Measurements from ENCODE around the gene DCP1B.

The DCP1B gene

DNA sequence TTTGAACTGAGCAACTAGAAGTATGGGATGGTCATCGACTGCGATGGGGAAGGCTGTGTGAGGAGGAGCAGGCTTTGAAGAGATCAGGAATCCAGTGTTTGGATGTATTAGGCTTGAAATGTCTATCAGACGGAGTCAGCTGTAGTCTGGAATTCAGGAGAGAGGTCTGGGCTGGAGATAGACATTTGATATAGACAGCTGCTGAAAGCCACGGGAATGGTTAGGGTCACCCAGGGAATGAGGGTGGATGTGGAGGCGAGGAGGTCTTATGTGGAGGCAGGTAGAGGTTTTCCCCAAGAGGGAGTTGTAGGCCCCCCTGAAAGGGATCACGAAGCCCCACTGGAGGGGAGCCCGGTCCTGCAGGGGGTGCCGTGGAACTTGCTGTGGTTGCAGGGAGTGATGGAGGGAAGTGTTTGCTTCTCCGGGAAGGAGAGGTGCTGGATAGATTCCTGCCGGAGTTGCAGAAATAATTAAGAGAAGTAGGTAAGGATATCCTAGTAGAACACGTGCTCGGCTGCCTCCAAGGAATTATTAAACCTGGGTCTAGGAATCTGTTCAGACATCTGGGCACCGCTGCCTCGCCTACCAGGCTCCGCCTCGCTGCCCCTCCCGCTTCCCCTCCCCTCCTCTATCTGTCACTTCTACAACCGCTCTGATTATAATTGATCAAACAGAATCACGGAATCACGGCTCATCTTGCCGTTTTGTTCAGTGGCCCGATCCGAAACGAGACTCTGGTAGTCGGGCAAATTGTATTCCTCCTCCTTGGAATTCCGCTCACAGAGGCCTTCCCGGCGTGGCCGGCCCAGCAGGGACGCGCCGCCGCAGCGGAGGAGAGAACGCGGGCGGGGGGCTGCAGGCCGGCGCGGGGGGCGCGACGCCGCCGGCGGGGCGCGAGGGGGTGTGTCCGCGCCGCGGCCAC, 47.7 kb upstream of the DCP1B start:
- Histone ChIP-seq H3K27me3 (ENCODE audit: insufficient read depth, low read depth) (peaks cover 4% of the 10 kb centered on the region; the same call in 1 of the 2 replicates), H3K79me2 (ENCODE audit: insufficient read depth, low read depth) (no peaks in the 10 kb centered on the region), H3K36me3 (ENCODE audit: insufficient read depth) (no peaks in the 10 kb centered on the region), H2AFZ (ENCODE audit: low read depth) (no peak overlapping the region), H3K4me3 (IDR thresholded peaks at IDR 0.05; ENCODE audit: insufficient read depth, low read depth, low read length) (no peak overlapping the region), H3K4me1 (ENCODE audit: low read depth, poor library complexity, severe bottlenecking) (no peaks in the 10 kb centered on the region), H4K20me1 (ENCODE audit: insufficient read depth) (no peaks in the 10 kb centered on the region), H3K27ac (no peak overlapping the region), H3K9ac (no peak overlapping the region), H3K4me2 (no peak overlapping the region)
- TF ChIP-seq, protein P1, sequence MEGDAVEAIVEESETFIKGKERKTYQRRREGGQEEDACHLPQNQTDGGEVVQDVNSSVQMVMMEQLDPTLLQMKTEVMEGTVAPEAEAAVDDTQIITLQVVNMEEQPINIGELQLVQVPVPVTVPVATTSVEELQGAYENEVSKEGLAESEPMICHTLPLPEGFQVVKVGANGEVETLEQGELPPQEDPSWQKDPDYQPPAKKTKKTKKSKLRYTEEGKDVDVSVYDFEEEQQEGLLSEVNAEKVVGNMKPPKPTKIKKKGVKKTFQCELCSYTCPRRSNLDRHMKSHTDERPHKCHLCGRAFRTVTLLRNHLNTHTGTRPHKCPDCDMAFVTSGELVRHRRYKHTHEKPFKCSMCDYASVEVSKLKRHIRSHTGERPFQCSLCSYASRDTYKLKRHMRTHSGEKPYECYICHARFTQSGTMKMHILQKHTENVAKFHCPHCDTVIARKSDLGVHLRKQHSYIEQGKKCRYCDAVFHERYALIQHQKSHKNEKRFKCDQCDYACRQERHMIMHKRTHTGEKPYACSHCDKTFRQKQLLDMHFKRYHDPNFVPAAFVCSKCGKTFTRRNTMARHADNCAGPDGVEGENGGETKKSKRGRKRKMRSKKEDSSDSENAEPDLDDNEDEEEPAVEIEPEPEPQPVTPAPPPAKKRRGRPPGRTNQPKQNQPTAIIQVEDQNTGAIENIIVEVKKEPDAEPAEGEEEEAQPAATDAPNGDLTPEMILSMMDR (conservative IDR thresholded peaks at IDR 0.05; ENCODE audit: low read depth, low read length): no peak

DNA sequence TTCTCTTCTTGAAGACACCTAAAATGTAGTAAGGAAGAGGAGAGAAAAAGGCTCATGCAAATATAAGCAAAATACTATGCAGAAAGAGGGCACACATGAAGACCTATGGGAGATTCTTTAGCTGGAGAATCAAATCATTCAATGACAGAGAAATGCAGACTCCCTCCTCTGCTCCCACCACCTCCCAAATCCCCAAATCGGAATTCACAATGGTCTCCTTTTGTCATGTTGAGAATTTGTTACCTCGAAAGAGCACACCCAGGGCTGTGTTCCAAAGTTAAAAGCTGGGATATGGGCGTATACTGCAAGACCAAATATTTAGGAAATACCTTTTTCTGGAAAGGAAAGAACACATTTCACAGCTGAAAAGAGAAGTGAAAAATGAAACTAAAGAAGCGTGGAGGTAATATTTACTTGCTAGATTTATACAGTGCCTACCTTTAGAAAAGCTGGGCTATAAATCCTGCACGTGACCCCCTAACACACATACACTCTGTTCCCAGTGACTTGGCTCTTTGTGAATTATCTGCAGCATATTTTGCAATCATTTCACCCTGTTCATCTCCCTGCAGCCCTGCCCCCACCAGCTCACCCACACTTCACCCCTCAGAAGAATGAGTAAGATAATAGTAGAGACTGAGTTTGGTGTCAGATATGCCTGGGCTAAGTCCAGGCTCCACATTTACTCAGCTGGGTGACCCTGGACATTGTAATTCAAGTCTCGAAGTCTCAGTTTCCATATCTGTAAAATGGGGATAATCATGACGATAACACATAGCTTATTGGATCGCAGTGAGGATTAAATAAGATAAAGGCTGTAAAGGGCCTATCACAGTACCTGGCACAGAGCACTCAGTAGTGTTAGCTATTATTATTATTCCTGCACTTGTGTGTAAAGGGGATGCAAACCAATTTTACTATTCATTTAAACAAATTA, 45.6 kb upstream of the DCP1B start:
- no peak overlapping the region for H3K4me2 ChIP-seq
- H3K4me1 ChIP-seq (ENCODE audit: low read depth, poor library complexity, severe bottlenecking): no peaks in the 10 kb centered on the region
- H4K20me1 ChIP-seq (ENCODE audit: insufficient read depth): no peaks in the 10 kb centered on the region
- no peak overlapping the region for H3K9ac ChIP-seq
- TF ChIP-seq, protein P1 (conservative IDR thresholded peaks at IDR 0.05; ENCODE audit: low read depth, low read length): no peak
- no peak overlapping the region for H3K4me3 ChIP-seq (IDR thresholded peaks at IDR 0.05; ENCODE audit: insufficient read depth, low read depth, low read length)
- H3K27ac ChIP-seq: no peak overlapping the region
- no peaks in the 10 kb centered on the region for H3K79me2 ChIP-seq (ENCODE audit: insufficient read depth, low read depth)
- H3K36me3 ChIP-seq (ENCODE audit: insufficient read depth): no peaks in the 10 kb centered on the region
- peaks cover 4% of the 10 kb centered on the region; the same call in 1 of the 2 replicates for H3K27me3 ChIP-seq (ENCODE audit: insufficient read depth, low read depth)
- no peak overlapping the region for H2AFZ ChIP-seq (ENCODE audit: low read depth)

DNA sequence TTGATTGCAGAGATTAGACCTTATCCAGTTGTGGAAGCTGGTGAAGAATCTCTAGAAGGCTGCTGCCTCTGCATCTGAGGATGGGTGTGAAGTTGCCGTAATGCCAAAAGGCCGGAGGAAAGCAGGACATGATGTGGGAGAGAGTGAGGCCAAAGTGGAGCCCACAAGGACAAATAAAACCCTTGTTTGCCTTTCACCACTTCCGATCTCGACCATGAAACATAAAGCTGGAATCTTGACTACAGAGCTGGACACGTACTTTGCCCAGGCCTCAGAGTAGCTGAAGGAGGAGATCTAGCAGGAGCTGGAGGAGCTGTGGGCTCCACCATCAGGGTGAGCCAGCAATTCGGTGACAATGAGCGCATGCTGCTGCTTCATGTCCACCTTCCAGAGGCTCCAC, 43.5 kb upstream of the DCP1B start:
- no peak overlapping the region for H2AFZ ChIP-seq (ENCODE audit: low read depth)
- no peaks in the 10 kb centered on the region for H3K27me3 ChIP-seq (ENCODE audit: insufficient read depth, low read depth)
- TF ChIP-seq, protein P1 (conservative IDR thresholded peaks at IDR 0.05; ENCODE audit: low read depth, low read length): no peak
- no peaks in the 10 kb centered on the region for H3K36me3 ChIP-seq (ENCODE audit: insufficient read depth)
- H3K9ac ChIP-seq: no peak overlapping the region
- no peak overlapping the region for H3K27ac ChIP-seq
- H3K4me3 ChIP-seq (IDR thresholded peaks at IDR 0.05; ENCODE audit: insufficient read depth, low read depth, low read length): no peak overlapping the region
- H3K79me2 ChIP-seq (ENCODE audit: insufficient read depth, low read depth): no peaks in the 10 kb centered on the region
- H3K4me1 ChIP-seq (ENCODE audit: low read depth, poor library complexity, severe bottlenecking): no peaks in the 10 kb centered on the region
- H4K20me1 ChIP-seq (ENCODE audit: insufficient read depth): no peaks in the 10 kb centered on the region
- no peak overlapping the region for H3K4me2 ChIP-seq

DNA sequence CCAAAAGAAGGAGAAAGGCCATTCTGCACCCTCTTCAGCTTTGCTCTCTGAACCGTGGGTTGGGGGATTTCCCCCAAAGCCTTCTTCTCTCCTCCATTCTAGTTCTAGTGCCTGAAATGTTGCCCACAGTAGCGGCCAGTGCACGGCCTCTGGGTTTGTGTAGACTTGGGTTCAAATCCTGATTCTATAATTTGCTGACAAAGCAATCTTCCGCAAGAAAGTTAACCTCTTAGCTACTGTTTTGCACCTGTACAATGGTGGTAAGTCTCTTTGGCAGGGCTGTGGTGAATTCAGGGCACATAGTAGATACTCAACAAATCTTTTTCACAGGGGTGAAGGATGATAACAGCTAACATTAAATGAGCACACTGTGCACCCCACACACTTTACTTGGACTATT, 42.7 kb upstream of the DCP1B start:
- Histone ChIP-seq H3K27ac (no peak overlapping the region), H3K4me2 (no peak overlapping the region), H3K4me1 (ENCODE audit: low read depth, poor library complexity, severe bottlenecking) (no peaks in the 10 kb centered on the region), H3K36me3 (ENCODE audit: insufficient read depth) (no peaks in the 10 kb centered on the region), H3K9ac (no peak overlapping the region), H2AFZ (ENCODE audit: low read depth) (no peak overlapping the region), H3K4me3 (IDR thresholded peaks at IDR 0.05; ENCODE audit: insufficient read depth, low read depth, low read length) (no peak overlapping the region), H4K20me1 (ENCODE audit: insufficient read depth) (no peaks in the 10 kb centered on the region), H3K27me3 (ENCODE audit: insufficient read depth, low read depth) (no peaks in the 10 kb centered on the region), H3K79me2 (ENCODE audit: insufficient read depth, low read depth) (no peaks in the 10 kb centered on the region)
- TF ChIP-seq, protein P1 (conservative IDR thresholded peaks at IDR 0.05; ENCODE audit: low read depth, low read length): no peak
